Measurements from ENCODE around the gene PTPMT1.

- TF ChIP-seq CTCF (IDR thresholded peaks at IDR 0.05) (no peak), POLR2A (IDR thresholded peaks at IDR 0.05) (no peak)
Observed at GRCh38 chr11:47550288-47551047, 14.9 kb upstream of the PTPMT1 start.

Measured in ovary (tissue), 3 donors.